Ascending aorta (tissue), 2 donors: ENCODE data around the gene TIMM22. TPM values are rescaled to one million over a fixed set of nuclear protein-coding genes. Genes with fewer than 3 reads are reported as not detected.

Source experiments
- DNase-seq, 2 donors: peaks; one replicate each; pipeline ENCODE4 v3.0.0-alpha.2; 2019; ENCODE audit warnings: low spot score in 2 of 2
- H3K27ac ChIP-seq, 2 donors: fragments of 200-600 bp; sonication (generic); one replicate each; pipeline ENCODE4 v1.5.1; 2016 to 2017; ENCODE audit warnings: mild to moderate bottlenecking in 1 of 2
- H3K27me3 ChIP-seq: fragments of 200-600 bp; sonication (generic); one replicate; pipeline ENCODE4 v1.5.1; 2017
- H3K36me3 ChIP-seq, 2 donors: fragments of 200-600 bp; sonication (generic); one replicate each; pipeline ENCODE4 v1.5.1; 2016
- H3K4me1 ChIP-seq, 2 donors: fragments of 200-600 bp; sonication (generic); one replicate each; pipeline ENCODE4 v1.5.1; 2016 to 2017; ENCODE audit warnings: mild to moderate bottlenecking in 1 of 2
- H3K4me3 ChIP-seq, 2 donors: fragments of 200-600 bp; sonication (generic); one replicate each; pipeline ENCODE4 v1.5.1; 2016 to 2017; ENCODE audit warnings: mild to moderate bottlenecking in 1 of 2
- H3K9me3 ChIP-seq, 2 donors: fragments of 200-600 bp; sonication (generic); one replicate each; pipeline ENCODE4 v1.5.1; 2016
- intact Hi-C: fragments of 100-400 bp; cut with DNase I; formaldehyde crosslinking; loops from one replicate; pipeline ENCODE4 v1.15.1; 2023
- total RNA-seq: library from RNA; depleted of rRNA; stranded (reverse); fragments of >200 nt; gene quantifications from one replicate; pipeline ENCODE4 v1.1.0, GENCODE V29; 2016
- TF ChIP-seq, protein P1 (sequence below), 3 experiments: fragments of 200-600 bp in 2 of 3; fragments of 450-650 bp in 1 of 3; sonication (generic) in 2 of 3; IDR thresholded peaks; one replicate each; pipeline ENCODE4 v1.5.1; 2016 to 2019; ENCODE audit warnings: antibody characterized with exemption in 3 of 3, mild to moderate bottlenecking in 1 of 3, moderate library complexity in 1 of 3

Gene TIMM22
- total RNA-seq, 1 donor from 2014 or later: 12.1 TPM

DNA sequence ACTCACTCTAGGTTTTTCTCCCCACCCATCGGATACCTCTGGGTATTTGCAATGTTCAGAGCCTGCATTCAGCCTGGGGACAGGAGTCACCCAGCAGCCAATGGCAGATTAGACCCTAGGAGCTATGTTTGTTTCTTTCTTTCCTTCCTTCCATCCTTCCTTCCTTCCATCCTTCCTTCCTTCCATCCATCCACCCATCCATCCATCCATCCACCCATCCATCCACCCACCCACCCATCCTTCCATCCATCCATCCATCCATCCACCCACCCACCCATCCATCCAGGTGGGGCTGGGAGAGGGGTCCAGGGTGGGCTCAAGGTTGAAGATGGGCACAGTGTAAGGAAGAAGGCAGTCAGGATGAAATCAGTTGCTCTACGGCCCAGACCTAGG is 39.9 kb downstream of the TIMM22 start:
- Histone ChIP-seq H3K9me3 (no peaks in the 10 kb centered on the region), H3K27ac (no peak overlapping the region), H3K27me3 (no peaks in the 10 kb centered on the region), H3K4me1 (peaks cover 3 to 5% of the 10 kb centered on the region in 2 donors), H3K4me3 (no peak overlapping the region), H3K36me3 (peaks cover 25 to 39% of the 10 kb centered on the region in 2 donors)
- no peak for DNase-seq
- intact Hi-C loops: no loop called here
- TF ChIP-seq, protein P1, sequence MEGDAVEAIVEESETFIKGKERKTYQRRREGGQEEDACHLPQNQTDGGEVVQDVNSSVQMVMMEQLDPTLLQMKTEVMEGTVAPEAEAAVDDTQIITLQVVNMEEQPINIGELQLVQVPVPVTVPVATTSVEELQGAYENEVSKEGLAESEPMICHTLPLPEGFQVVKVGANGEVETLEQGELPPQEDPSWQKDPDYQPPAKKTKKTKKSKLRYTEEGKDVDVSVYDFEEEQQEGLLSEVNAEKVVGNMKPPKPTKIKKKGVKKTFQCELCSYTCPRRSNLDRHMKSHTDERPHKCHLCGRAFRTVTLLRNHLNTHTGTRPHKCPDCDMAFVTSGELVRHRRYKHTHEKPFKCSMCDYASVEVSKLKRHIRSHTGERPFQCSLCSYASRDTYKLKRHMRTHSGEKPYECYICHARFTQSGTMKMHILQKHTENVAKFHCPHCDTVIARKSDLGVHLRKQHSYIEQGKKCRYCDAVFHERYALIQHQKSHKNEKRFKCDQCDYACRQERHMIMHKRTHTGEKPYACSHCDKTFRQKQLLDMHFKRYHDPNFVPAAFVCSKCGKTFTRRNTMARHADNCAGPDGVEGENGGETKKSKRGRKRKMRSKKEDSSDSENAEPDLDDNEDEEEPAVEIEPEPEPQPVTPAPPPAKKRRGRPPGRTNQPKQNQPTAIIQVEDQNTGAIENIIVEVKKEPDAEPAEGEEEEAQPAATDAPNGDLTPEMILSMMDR (IDR thresholded peaks at IDR 0.05): no peak

DNA sequence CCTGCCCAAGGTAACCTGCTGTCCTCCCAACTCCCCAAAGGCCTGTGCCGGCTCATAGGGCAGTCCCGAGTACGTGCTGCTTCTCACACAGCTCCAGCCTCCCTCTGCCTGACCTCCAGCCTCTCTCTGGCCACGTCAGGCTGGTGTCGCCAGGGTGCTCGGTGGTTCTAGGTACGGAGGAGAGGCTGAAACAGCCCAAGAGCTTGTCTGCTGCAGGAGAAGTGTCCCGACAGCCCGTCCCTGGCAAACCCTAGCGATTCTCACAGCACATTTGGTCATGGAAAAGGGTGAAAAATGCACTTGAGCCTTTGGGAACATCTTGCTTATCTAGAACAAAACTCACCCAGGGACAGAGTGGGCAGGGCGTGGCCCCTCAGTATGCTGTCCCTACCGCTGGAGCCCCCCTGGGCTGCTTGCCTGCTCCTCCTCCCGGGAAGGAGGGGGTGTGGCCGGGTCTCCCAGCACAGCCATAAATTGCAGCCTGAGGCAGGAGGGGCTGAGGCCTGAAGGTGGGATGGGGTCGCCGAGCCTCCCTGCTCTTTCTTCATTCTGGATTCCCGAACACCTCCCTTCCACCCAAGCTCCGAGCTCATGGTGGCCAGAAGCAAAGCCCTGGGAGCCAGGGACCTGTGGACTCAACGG is 40.4 kb downstream of the TIMM22 start:
- intact Hi-C loops: no loop called here
- H3K4me1 ChIP-seq: no peaks in the 10 kb centered on the region

DNA sequence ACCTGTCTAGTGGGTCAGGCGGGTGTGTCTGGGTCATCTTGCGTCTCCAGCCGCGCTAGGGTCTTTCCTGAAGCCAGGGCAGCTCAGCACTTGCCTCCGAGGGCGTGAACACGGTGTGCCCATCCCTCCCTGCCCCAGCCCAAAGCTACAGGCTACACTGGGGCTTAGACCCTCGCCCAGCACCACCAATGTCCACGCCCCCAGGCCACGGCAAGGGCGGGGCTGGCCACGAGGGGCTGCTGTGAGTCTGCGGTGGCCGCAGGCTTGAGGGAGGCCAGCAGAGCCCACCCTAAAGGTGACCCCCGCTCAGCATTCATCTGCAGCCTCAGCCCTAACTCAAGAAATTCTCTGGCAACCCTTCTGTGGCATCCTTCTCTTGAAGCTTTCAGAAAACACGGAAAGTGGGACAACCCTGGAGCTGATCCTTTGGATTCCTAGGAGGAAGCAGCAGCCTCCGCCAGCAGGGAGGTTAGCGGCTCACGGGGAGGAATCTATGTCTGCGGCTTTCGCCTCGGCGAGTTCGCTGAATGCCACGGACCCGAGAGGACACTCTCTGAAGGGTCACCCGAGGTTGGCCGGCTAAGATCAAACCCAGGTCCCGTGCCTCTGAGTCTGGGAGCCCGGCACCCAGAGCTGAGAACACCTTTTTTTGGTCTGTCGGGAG is 41.7 kb downstream of the TIMM22 start:
- Histone ChIP-seq H3K27ac (no peak overlapping the region), H3K4me3 (no peak overlapping the region), H3K9me3 (no peaks in the 10 kb centered on the region), H3K4me1 (peaks cover 6 to 8% of the 10 kb centered on the region in 2 donors), H3K36me3 (peaks cover 25 to 37% of the 10 kb centered on the region in 2 donors), H3K27me3 (no peaks in the 10 kb centered on the region)
- no peak for DNase-seq
- intact Hi-C loops: no loop called here
- TF ChIP-seq, protein P1 (IDR thresholded peaks at IDR 0.05): no peak

More for the DNA sequence above, 40.4 kb downstream of the TIMM22 start:
- Histone ChIP-seq H3K9me3 (no peaks in the 10 kb centered on the region), H3K27ac (no peak overlapping the region), H3K27me3 (no peaks in the 10 kb centered on the region), H3K36me3 (peaks cover 25 to 44% of the 10 kb centered on the region in 2 donors), H3K4me3 (no peak overlapping the region)
- no peak for DNase-seq
- TF ChIP-seq, protein P1 (IDR thresholded peaks at IDR 0.05): no peak

DNA sequence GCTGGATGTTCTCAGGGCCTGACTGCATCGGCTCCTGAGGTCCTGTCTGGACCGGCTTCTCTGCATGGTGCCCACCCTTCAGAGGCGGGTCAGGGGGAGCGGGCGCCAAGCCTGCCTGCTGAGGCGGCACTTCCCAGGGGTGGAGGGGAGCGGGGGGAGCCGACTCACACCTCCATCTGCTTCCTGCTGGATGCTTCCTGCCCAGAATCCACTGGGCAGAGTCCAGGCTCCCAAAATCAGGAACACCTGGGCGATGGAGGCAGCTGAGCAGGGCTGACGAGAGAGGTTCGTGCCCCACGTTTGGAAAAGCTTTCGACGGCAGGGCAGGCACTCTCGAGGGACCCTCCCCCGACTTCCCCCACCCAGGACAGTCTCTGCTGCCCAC is 42.2 kb downstream of the TIMM22 start:
- Histone ChIP-seq H3K4me1 (peaks cover 9 to 11% of the 10 kb centered on the region in 2 donors), H3K27me3 (no peaks in the 10 kb centered on the region), H3K27ac (peak overlapping the region in 1 of 2 donors; percentile 22), H3K9me3 (no peaks in the 10 kb centered on the region), H3K36me3 (peaks cover 25 to 36% of the 10 kb centered on the region in 2 donors), H3K4me3 (no peak overlapping the region)
- no peak for DNase-seq
- intact Hi-C loops: no loop called here
- TF ChIP-seq, protein P1 (IDR thresholded peaks at IDR 0.05): no peak

DNA sequence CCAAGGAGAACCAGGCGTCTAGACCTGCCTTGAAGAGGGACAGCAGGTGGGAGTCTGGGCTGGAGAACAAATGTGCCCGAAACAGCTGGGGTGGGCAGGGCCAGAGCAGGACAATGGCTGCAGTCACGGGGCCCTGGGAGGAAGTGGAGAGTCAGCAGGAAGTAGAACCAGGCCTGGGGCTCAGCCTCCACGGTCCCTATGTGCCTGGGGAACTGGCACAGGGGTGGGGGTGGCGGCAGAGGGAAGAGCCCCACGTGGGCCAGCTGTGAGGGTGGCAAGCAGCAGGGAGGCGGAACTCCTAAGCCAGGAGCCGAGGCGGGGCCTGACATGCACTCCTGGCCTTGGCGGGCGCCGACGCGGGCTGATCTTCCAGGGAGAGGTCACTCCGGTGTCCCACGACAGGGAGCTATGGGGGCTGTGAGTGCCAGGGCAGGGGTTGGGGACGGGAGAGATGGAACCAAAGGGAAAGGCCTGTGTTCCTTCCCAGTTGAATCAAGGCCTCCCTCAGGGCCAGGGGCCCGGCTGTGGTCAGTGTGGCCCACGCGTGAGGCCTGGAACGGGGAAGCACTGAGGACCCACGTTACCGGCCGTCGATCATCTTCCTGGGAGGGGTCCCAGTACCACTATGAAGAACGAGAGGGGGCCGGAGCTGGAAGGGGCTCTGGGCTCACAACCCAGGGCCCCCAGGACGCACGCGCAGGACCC is 42.7 kb downstream of the TIMM22 start:
- H3K4me1 ChIP-seq: peaks cover 9 to 17% of the 10 kb centered on the region in 2 donors

More for the DNA sequence above, 42.7 kb downstream of the TIMM22 start:
- no peaks in the 10 kb centered on the region for H3K9me3 ChIP-seq
- H3K36me3 ChIP-seq: peaks cover 21 to 36% of the 10 kb centered on the region in 2 donors
- intact Hi-C loops: no loop called here
- H3K27me3 ChIP-seq: no peaks in the 10 kb centered on the region
- H3K27ac ChIP-seq: peak overlapping the region; percentile 22 to 50
- TF ChIP-seq, protein P1 (IDR thresholded peaks at IDR 0.05): no peak
- peak; percentile 62 to 79 for DNase-seq
- H3K4me3 ChIP-seq: no peak overlapping the region
